ENCODE measurements around the gene CHCHD3. TPM values are rescaled to one million over a fixed set of nuclear protein-coding genes. Genes with fewer than 3 reads are reported as not detected.

The CHCHD3 gene
- total RNA-seq, 4 donors from 2014 or later: 54.0 to 88.6 (median 61.3) TPM

DNA sequence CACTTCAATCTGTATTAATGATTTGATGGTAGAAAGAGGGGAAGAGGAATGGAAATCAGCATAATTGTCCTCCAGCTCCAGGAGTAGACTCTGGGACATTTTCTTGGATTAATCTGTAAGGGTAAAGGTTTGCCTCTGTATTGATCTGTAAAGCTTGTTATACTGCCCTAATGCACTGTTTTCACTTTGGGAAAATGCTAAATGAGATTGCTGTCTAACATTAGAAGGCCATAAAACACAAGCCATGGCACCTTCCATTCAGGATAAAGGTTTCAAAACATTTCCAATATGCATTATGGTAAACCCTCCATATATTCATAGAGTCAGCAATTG lies 282.8 kb downstream of the CHCHD3 start:
- H3K4me1 ChIP-seq: peaks cover 0 to 4% (median 0%) of the 10 kb centered on the region in 3 donors
- no peak overlapping the region for H3K4me3 ChIP-seq
- no peaks in the 10 kb centered on the region for H3K9me3 ChIP-seq
- TF ChIP-seq POLR2A (IDR thresholded peaks at IDR 0.05) (no peak), POLR2AphosphoS5 (IDR thresholded peaks at IDR 0.05) (no peak), EP300 (IDR thresholded peaks at IDR 0.05) (no peak)
- TF ChIP-seq, protein P1, sequence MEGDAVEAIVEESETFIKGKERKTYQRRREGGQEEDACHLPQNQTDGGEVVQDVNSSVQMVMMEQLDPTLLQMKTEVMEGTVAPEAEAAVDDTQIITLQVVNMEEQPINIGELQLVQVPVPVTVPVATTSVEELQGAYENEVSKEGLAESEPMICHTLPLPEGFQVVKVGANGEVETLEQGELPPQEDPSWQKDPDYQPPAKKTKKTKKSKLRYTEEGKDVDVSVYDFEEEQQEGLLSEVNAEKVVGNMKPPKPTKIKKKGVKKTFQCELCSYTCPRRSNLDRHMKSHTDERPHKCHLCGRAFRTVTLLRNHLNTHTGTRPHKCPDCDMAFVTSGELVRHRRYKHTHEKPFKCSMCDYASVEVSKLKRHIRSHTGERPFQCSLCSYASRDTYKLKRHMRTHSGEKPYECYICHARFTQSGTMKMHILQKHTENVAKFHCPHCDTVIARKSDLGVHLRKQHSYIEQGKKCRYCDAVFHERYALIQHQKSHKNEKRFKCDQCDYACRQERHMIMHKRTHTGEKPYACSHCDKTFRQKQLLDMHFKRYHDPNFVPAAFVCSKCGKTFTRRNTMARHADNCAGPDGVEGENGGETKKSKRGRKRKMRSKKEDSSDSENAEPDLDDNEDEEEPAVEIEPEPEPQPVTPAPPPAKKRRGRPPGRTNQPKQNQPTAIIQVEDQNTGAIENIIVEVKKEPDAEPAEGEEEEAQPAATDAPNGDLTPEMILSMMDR (IDR thresholded peaks at IDR 0.05): no peak
- H3K27me3 ChIP-seq: no peaks in the 10 kb centered on the region
- no peak for ATAC-seq
- H3K36me3 ChIP-seq: peaks cover 0 to 8% of the 10 kb centered on the region in 2 donors
- H3K27ac ChIP-seq: no peak overlapping the region

DNA sequence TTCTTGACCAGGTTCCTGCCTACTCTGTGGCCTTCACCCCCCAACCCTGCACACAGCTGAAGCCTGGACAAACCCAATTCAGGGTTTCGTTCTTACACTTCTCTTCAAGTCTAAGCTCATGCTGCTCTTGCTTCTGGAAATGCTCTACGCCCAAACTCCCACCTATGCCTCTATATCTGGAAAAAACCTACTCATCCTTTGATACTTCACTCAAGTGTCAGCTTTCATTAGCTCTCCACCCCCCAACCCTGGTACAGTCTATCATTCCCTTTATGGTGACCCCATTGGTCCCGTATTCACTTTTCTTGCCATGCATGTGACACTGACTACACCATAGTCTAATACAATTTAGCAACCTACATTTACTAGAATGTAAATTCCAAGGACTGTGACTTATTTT lies 284.7 kb downstream of the CHCHD3 start:
- Histone ChIP-seq H3K9me3 (no peaks in the 10 kb centered on the region), H3K4me1 (peaks cover 0 to 4% (median 0%) of the 10 kb centered on the region in 3 donors), H3K27me3 (no peaks in the 10 kb centered on the region), H3K4me3 (no peak overlapping the region), H3K27ac (no peak overlapping the region), H3K36me3 (peaks cover 0 to 18% of the 10 kb centered on the region in 2 donors)
- ATAC-seq: no peak
- 95 to 100% methylated on average over 3 of the region's 3 CpGs for WGBS, 2 donors (ENCODE audit: low coverage in 1 of 2)
- TF ChIP-seq POLR2AphosphoS5 (IDR thresholded peaks at IDR 0.05): no peak
- TF ChIP-seq, protein P1 (IDR thresholded peaks at IDR 0.05): no peak
- no peak for TF ChIP-seq POLR2A (IDR thresholded peaks at IDR 0.05)
- no peak for TF ChIP-seq EP300 (IDR thresholded peaks at IDR 0.05)

DNA sequence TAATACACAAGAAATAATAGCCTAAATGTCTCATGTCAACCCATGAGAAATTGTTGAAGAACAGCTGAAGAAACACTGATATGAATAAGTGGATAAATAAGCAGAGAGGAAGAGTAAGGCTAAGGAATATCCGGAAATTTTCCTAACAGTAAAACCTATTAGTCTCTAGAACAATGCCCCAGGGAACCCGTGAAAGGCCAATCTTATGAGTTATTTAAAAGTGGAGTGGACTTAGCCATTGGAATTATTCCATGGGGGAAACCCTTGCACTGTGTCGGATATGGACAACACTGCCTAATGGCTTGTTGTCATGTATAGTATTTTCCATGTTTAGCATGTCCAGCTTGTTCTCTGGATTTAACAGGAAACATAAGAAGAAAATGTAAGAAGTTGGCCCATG lies 288.4 kb downstream of the CHCHD3 start:
- H3K36me3 ChIP-seq: peaks cover 0 to 24% of the 10 kb centered on the region in 2 donors
- H3K4me3 ChIP-seq: no peak overlapping the region
- no peak for ATAC-seq
- no peak for TF ChIP-seq EP300 (IDR thresholded peaks at IDR 0.05)
- TF ChIP-seq POLR2AphosphoS5 (IDR thresholded peaks at IDR 0.05): no peak
- TF ChIP-seq POLR2A (IDR thresholded peaks at IDR 0.05): no peak
- TF ChIP-seq, protein P1 (IDR thresholded peaks at IDR 0.05): no peak
- H3K4me1 ChIP-seq: no peaks in the 10 kb centered on the region
- 65 to 83% methylated on average over 1 to 3 of the region's 3 CpGs for WGBS, 2 donors (ENCODE audit: low coverage in 1 of 2)
- no peaks in the 10 kb centered on the region for H3K27me3 ChIP-seq
- H3K9me3 ChIP-seq: no peaks in the 10 kb centered on the region
- H3K27ac ChIP-seq: no peak overlapping the region

DNA sequence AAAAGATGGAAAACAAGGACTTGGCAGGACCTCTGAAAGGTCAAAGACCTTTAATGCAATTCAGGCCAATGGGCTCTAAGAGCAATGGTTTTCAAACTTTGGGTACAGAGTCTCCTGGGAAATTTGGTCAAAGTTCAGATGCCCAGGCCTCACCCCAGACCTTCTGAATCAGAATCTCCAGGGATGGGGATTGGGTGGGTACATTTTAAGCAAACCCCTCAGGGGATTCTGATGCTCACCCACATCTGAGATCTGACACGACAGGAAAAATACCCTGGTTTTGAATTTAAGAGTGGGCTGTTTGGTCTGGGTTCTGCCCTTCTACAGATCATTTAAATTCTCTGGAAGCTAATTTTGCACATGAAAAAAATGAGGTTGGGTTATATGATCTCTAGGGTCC lies 290.9 kb downstream of the CHCHD3 start:
- H3K9me3 ChIP-seq: no peaks in the 10 kb centered on the region
- ATAC-seq: no peak
- no peak for TF ChIP-seq POLR2A (IDR thresholded peaks at IDR 0.05)
- TF ChIP-seq POLR2AphosphoS5 (IDR thresholded peaks at IDR 0.05): no peak
- TF ChIP-seq EP300 (IDR thresholded peaks at IDR 0.05): no peak
- TF ChIP-seq, protein P1 (IDR thresholded peaks at IDR 0.05): no peak
- H3K36me3 ChIP-seq: peaks cover 0 to 25% of the 10 kb centered on the region in 2 donors
- H3K27ac ChIP-seq: no peak overlapping the region
- no peak overlapping the region for H3K4me3 ChIP-seq
- H3K27me3 ChIP-seq: no peaks in the 10 kb centered on the region
- 100% methylated on average over 1 of the region's 1 CpG for WGBS, 2 donors (ENCODE audit: low coverage in 1 of 2)
- H3K4me1 ChIP-seq: no peaks in the 10 kb centered on the region

DNA sequence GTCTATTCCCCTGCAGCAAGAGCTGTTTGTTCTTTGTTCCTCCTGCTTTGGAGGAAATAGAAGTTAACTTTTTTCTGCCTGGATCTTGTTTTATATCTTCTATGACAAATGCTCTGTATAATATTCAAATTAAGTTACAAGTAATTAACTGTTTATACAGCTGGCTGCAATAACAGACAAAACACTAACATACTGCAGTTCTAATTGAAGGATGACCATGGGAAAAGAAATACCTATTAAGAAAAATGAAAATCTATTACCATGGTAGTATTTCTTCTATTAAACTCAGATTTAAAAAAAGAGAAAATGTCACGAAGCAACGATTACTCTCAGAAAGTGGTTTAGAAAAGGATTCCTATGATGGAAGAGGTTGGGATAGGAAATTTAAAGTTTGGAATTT lies 291.8 kb downstream of the CHCHD3 start:
- H3K27ac ChIP-seq: no peak overlapping the region
- H3K4me3 ChIP-seq: no peak overlapping the region
- WGBS, 2 donors (ENCODE audit: low coverage in 1 of 2): 80 to 92% methylated on average over 2 of the region's 2 CpGs
- H3K27me3 ChIP-seq: no peaks in the 10 kb centered on the region
- ATAC-seq: no peak
- TF ChIP-seq, protein P1 (IDR thresholded peaks at IDR 0.05): no peak
- no peak for TF ChIP-seq POLR2AphosphoS5 (IDR thresholded peaks at IDR 0.05)
- no peak for TF ChIP-seq EP300 (IDR thresholded peaks at IDR 0.05)
- no peak for TF ChIP-seq POLR2A (IDR thresholded peaks at IDR 0.05)
- H3K9me3 ChIP-seq: no peaks in the 10 kb centered on the region
- H3K4me1 ChIP-seq: no peaks in the 10 kb centered on the region
- peaks cover 0 to 29% of the 10 kb centered on the region in 2 donors for H3K36me3 ChIP-seq
